Hindlimb muscle (tissue), 1 donor: ENCODE measurements around the gene TBL1XR1. TPM values are rescaled to one million over a fixed set of nuclear protein-coding genes. Genes with fewer than 3 reads are reported as not detected.
"Not testable (repeated sequence)": the region's sequence is repeated elsewhere in the genome, so short reads cannot be mapped to it uniquely, and the experiment has no call there.

Experiments used
- DNase-seq: peaks from one replicate; pipeline ENCODE4 v3.0.0-alpha.2; 2013
- polyA plus RNA-seq: library from polyadenylated mRNA; unstranded; fragments of 120-200 nt; gene quantifications from one replicate; pipeline ENCODE4 v1.2.1, GENCODE V29; 2013; ENCODE audit not compliant: insufficient read length

TBL1XR1 gene
- polyA plus RNA-seq, 1 donor: 74.9 TPM

DNA sequence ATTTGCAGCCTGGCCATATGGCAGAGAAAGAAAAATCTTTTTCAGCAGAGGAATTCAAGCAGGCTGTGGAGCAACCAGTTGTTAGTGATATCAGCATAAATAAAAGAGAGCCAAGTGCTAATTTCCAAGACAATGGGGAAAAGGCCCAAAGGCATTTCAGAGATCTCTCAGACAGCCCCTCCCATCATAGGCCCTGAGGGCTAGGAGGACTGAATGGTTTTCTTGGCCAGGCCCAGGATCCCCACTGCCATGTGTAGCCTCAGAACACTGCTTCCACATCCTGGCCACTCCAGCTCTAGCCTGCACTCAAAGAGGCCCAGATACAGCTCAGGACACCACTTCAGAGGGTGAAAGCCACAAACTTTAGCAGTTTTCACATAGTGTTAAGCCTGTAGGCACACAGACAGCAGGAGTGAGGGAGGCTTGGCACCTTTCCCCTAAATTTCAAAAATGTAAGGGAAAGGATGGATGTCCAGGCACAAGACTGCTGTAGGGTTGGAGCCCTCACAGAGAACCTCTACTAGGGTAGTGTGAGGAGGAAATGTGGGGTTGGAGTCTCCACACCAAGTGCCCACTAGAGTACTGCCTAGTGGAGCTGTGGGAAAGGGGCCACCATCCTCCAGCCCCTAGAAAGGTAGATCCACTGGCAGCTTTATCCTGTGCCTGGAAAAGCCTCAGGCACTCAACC lies 191.4 kb downstream of the TBL1XR1 start:
- DNase-seq: no peak

DNA sequence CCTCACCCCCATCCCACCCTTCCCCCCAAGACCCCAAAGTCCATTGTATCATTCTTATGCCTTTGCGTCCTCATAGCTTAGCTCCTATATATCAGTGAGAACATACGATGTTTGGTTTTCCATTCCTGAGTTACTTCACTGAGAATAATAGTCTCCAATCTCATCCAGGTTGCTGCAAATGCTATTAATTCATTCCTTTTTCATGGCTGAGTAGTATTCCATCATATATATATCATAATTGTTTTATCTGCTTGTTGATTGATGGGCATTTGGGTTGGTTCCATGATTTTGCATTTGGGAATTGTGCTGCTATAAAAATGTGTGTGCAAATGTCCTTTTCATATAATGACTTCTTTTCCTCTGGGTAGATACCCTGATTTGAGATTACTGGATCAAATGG lies 197.1 kb downstream of the TBL1XR1 start:
- not testable (repeated sequence) for DNase-seq

GRCh38 chr3:176995946-176996345 lies 201.3 kb downstream of the TBL1XR1 start:
- no peak for DNase-seq

DNA sequence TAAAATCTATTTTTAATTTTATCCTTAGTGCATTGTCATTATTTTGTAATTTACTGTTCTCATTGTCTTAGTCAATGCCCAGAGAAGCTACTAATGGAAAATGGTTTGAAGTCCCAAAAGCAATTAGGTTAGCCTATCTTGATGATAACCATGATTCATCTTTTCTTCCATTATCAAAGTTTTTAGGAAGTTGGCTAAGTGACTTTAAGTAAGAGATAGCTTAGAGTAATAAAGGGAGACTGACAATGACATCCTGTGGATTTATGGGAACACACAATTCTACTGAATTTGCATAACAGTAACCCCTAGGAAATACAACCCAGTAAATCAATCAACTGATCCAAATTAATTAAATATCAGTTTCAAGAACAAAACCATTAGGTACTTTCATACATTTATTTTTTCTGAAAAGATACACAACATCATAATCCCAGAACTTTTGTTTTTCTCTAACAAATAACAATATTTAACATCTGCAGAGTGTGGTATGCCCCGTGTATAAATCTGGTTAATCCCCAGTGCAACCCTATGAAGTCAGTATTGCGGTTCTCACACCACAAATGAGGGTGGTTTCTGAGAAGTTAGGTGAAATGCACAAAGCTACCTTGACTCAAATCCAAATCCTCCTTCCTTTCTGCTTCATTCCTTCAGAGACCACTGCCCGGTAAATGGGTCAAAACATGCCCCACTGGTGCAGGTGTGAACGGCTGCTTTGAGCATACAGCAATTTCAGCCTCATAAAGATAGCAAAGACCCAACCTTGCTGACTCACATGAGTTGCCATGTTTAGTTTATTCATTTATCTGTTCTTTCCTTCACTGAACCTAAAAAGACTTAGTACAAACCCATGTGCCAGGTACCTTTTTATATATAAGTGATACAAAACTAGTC lies 202.1 kb downstream of the TBL1XR1 start:
- no peak for DNase-seq

GRCh38 chr3:176994393-176994792 lies 202.9 kb downstream of the TBL1XR1 start:
- DNase-seq: no peak

- no peak for DNase-seq
Observed at GRCh38 chr3:176992978-176993377, 204.3 kb downstream of the TBL1XR1 start.

GRCh38 chr3:176992565-176992964 lies 204.7 kb downstream of the TBL1XR1 start:
- no peak for DNase-seq

GRCh38 chr3:176988795-176989194 lies 208.5 kb downstream of the TBL1XR1 start:
- DNase-seq: peak; percentile 3

GRCh38 chr3:176987901-176988650 lies 209.2 kb downstream of the TBL1XR1 start:
- no peak for DNase-seq

- DNase-seq: no peak
Observed at GRCh38 chr3:176978441-176978840, 218.8 kb downstream of the TBL1XR1 start.

DNA sequence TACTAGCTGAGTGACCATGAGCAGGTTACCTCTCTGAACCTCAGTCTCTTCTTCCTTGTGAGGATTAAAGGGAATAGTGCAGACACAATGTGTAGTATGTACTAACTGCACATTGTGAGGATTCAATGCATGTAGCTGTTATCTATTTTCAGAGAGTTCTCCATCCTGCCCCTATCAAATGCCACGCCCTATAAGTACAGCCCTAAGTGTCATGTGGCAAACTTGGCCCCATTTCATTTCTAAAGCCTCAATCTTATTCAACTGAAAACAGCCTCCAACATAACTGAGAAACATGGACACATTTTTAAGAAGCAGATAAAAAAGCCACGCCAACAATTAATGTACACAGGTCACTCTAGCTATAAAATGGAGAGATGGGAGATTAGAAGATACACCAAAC lies 220.0 kb downstream of the TBL1XR1 start:
- no peak for DNase-seq

DNA sequence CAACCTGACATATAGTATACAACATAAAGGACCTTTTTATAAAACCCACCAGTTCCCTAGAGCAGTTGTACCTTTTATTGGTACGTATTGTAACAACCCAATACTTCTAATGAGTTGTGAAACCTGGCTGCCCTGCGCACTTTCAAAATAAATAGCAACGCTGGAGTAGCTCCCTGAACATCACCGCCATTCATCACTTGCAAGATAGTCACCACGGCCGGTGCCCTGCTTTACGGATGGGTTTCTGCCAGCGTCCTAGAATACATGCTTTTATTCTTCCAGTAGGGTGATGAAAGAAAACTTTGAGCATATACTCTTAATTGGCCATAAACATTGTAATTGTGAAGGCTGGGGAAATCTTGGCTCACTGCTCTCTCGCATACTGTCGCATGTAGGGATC lies 220.7 kb downstream of the TBL1XR1 start:
- DNase-seq: no peak

- DNase-seq: no peak
Observed at GRCh38 chr3:176974279-176974678, 223.0 kb downstream of the TBL1XR1 start.

DNA sequence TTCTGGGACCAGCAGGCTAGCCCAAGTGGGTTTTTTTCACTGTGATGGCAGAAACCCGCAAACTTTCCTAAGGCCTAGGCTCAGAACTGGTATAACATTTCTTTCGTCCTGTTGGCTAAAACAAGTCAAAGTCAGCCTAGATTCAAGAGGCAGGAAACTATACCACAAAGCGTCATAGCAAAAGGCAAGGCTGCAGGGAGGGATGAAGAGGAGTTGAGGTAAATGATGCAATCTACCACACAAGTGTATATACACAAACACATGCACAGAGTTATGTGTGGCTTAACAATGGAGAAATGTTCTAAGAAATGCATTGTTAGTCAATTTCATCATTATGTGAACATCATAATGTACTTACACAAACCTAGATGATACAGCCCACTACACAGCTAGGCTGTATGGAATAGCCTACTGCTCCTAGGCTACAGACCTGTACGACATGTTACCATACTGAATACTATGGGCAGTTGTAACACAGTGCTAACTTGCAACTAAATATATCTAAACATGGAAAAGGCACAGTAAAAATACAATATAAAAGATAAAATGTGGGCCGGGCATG lies 225.6 kb downstream of the TBL1XR1 start:
- DNase-seq: no peak

DNA sequence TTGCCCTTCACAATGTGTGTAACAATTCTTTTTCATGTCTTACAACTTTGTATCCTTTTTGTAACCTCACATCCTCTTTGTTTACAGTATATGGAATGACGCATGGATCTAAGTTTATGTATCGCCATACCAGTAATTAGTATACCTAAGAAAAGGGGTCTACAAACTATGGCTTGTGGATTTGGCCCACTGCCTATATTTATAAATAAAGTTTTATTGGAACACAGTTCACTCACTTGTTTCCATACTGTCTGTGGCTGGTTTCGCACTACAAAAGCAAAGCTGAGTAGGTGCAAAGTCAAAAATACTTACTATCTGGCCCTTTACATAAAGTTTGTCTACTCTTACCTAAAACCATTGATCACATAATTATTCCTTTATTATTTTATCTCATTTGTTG lies 226.5 kb downstream of the TBL1XR1 start:
- DNase-seq: no peak

DNA sequence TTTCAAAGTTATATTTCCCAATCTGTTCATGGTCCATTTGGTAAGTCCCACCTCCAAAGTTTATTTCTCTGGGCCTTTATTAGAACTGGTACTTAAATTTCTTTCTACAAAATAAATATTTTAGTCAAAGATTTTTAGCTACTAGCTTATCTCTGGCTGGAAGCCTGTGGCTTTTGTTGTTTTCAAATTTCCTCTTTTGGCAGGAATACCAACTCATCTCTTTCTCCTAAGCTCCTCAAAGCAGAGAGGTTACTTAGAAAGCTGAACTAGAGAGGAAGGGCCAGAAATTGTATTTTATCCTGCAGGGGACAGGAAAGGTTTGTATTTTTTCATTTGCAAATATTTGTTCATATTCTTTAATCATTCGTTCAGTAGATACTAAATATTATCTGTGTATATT lies 227.8 kb downstream of the TBL1XR1 start:
- no peak for DNase-seq
